RWPE2 (cell line): ENCODE data around the gene CLDN9.
A peak's percentile ranks its signal among the peaks of the same experiment; 100 is the strongest.

Experiments
- ATAC-seq: fragments of 200-7000 bp; cut with Tn5 transposase; 3 replicates; pipeline ENCODE4 v1.9.1; 2021; ENCODE audit warnings: low read depth
- DNase-seq: peaks from one replicate; pipeline ENCODE4 v3.0.0-alpha.2; 2020; ENCODE audit warnings: low spot score
- H3K27ac ChIP-seq: fragments of 450-650 bp; 2 replicates; pipeline ENCODE4 v1.5.1; 2017; ENCODE audit warnings: mild to moderate bottlenecking; ENCODE audit not compliant: poor library complexity, severe bottlenecking
- H3K27me3 ChIP-seq: fragments of 250-450 bp; sonication (Bioruptor Pico); 2 replicates; pipeline ENCODE4 v1.5.1; 2021; ENCODE audit warnings: mild to moderate bottlenecking, moderate library complexity; ENCODE audit not compliant: insufficient read depth, poor library complexity, severe bottlenecking
- H3K36me3 ChIP-seq: fragments of 250-450 bp; sonication (Bioruptor Pico); 2 replicates; pipeline ENCODE4 v1.5.1; 2020; ENCODE audit warnings: low read depth, mild to moderate bottlenecking, moderate library complexity
- H3K4me1 ChIP-seq: fragments of 250-450 bp; sonication (Bioruptor Pico); 2 replicates; pipeline ENCODE4 v1.5.1; 2021; ENCODE audit warnings: mild to moderate bottlenecking, moderate library complexity; ENCODE audit not compliant: insufficient read depth, poor library complexity, severe bottlenecking
- H3K4me3 ChIP-seq: fragments of 250-450 bp; sonication (Bioruptor Pico); 2 replicates; pipeline ENCODE4 v1.5.1; 2021; ENCODE audit warnings: mild to moderate bottlenecking, moderate library complexity; ENCODE audit not compliant: severe bottlenecking
- H3K9me3 ChIP-seq: fragments of 250-450 bp; sonication (Bioruptor Pico); 2 replicates; pipeline ENCODE4 v1.5.1; 2021; ENCODE audit warnings: mild to moderate bottlenecking, moderate library complexity; ENCODE audit not compliant: severe bottlenecking
- CTCF ChIP-seq: fragments of 450-650 bp; IDR thresholded peaks from one replicate; pipeline ENCODE4 v1.5.1; 2017; ENCODE audit warnings: mild to moderate bottlenecking, moderate library complexity; ENCODE audit not compliant: poor library complexity, severe bottlenecking

The CLDN9 gene

GRCh38 chr16:3013491-3013951 is 798 bp downstream of the CLDN9 start:
- H3K27ac ChIP-seq: no peak overlapping the region
- H3K9me3 ChIP-seq: no peaks in the 10 kb centered on the region
- 0 out of 3 replicates have a peak, but pooled peaks have one; percentile 1 for ATAC-seq
- no peaks in the 10 kb centered on the region for H3K27me3 ChIP-seq
- no peaks in the 10 kb centered on the region for H3K36me3 ChIP-seq
- DNase-seq: no peak
- peaks cover 20% of the 10 kb centered on the region for H3K4me1 ChIP-seq
- H3K4me3 ChIP-seq: no peak overlapping the region
- no peak for TF ChIP-seq CTCF

GRCh38 chr16:3013998-3014690 is 1.4 kb downstream of the CLDN9 start:
- no peak for ATAC-seq
- no peak overlapping the region for H3K27ac ChIP-seq

GRCh38 chr16:3014971-3015370 is 2.2 kb downstream of the CLDN9 start:
- no peak for ATAC-seq
- Histone ChIP-seq H3K27ac (no peak overlapping the region), H3K27me3 (no peaks in the 10 kb centered on the region), H3K9me3 (no peaks in the 10 kb centered on the region), H3K4me3 (no peak overlapping the region), H3K36me3 (no peaks in the 10 kb centered on the region), H3K4me1 (peaks cover 10% of the 10 kb centered on the region)
- DNase-seq: no peak
- TF ChIP-seq CTCF: no peak

More at GRCh38 chr16:3013998-3014690, 1.4 kb downstream of the CLDN9 start:
- no peaks in the 10 kb centered on the region for H3K27me3 ChIP-seq
- H3K36me3 ChIP-seq: no peaks in the 10 kb centered on the region
- no peak overlapping the region for H3K4me3 ChIP-seq
- H3K9me3 ChIP-seq: no peaks in the 10 kb centered on the region
- no peak for DNase-seq
- H3K4me1 ChIP-seq: peaks cover 19% of the 10 kb centered on the region
- TF ChIP-seq CTCF: no peak

GRCh38 chr16:3015865-3016521 is 3.3 kb downstream of the CLDN9 start:
- ATAC-seq (no peak), DNase-seq (no peak)
- Histone ChIP-seq H3K36me3 (peaks cover 4% of the 10 kb centered on the region; the same call in 1 of the 2 replicates), H3K9me3 (no peaks in the 10 kb centered on the region), H3K27ac (no peak overlapping the region), H3K4me3 (no peak overlapping the region), H3K27me3 (no peaks in the 10 kb centered on the region), H3K4me1 (peaks cover 7% of the 10 kb centered on the region)
- no peak for TF ChIP-seq CTCF

- Histone ChIP-seq H3K4me3 (no peak overlapping the region), H3K36me3 (peaks cover 17% of the 10 kb centered on the region)
Observed at GRCh38 chr16:3017344-3017743, 4.6 kb downstream of the CLDN9 start.

More at GRCh38 chr16:3017344-3017743, 4.6 kb downstream of the CLDN9 start:
- no peak overlapping the region for H3K27ac ChIP-seq
- DNase-seq (no peak), ATAC-seq (no peak)
- no peaks in the 10 kb centered on the region for H3K27me3 ChIP-seq
- TF ChIP-seq CTCF: no peak
- no peaks in the 10 kb centered on the region for H3K9me3 ChIP-seq
- H3K4me1 ChIP-seq: peaks cover 7% of the 10 kb centered on the region
